A673 (cell line): ENCODE measurements around the gene TTC34. TPM values are rescaled to one million over a fixed set of nuclear protein-coding genes. Genes with fewer than 3 reads are reported as not detected.

Source experiments
- BruUV-seq: library from RNA; stranded (reverse); fragments of 400-500 nt; replicated peaks from 2 replicates; lab custom pipeline; 2021; lab: Mats Ljungman, UMichigan
- CTCF ChIA-PET: fragments of 300-600 bp; sonication (Branson Sonifier 250); formaldehyde crosslinking; loops from one replicate; lab custom pipeline; 2022; ENCODE audit warnings: antibody characterized with exemption; lab: Charles Lee
- POLR2A ChIA-PET: fragments of 300-600 bp; sonication (Branson Sonifier 250); formaldehyde crosslinking; loops from one replicate; lab custom pipeline; 2022; ENCODE audit warnings: antibody characterized with exemption; ENCODE audit not compliant: low non-redundant PET; lab: Charles Lee
- DNase-seq: peaks from one replicate; pipeline ENCODE4 v3.0.0-alpha.2; 2015; ENCODE audit warnings: low spot score
- H3K27ac ChIP-seq: fragments of 200-600 bp; sonication (generic); 2 replicates; pipeline ENCODE4 v1.5.1; 2016; ENCODE audit warnings: mixed run types, low read depth, mild to moderate bottlenecking, mixed read lengths, antibody characterized with exemption, low read length; ENCODE audit not compliant: poor library complexity, severe bottlenecking
- H3K27me3 ChIP-seq: fragments of 200-600 bp; sonication (generic); replicated peaks from 2 replicates; pipeline ENCODE4 v1.6.1; 2017; ENCODE audit warnings: mixed run types, low read depth, mild to moderate bottlenecking, mixed read lengths, antibody characterized with exemption, low read length; ENCODE audit not compliant: insufficient read depth, poor library complexity
- H3K36me3 ChIP-seq: fragments of 200-600 bp; sonication (generic); 2 replicates; pipeline ENCODE4 v1.6.1; 2016; ENCODE audit warnings: mixed run types, mild to moderate bottlenecking, mixed read lengths, antibody characterized with exemption, low read length; ENCODE audit not compliant: insufficient read depth, poor library complexity, severe bottlenecking
- H3K4me1 ChIP-seq: fragments of 200-600 bp; sonication (generic); 2 replicates; pipeline ENCODE4 v1.6.1; 2017; ENCODE audit warnings: mixed run types, mild to moderate bottlenecking, mixed read lengths, antibody characterized with exemption, low read length; ENCODE audit not compliant: insufficient read depth, poor library complexity, severe bottlenecking
- H3K4me3 ChIP-seq: fragments of 200-600 bp; sonication (generic); 2 replicates; pipeline ENCODE4 v1.5.1; 2016; ENCODE audit warnings: low read depth, mixed run types, mild to moderate bottlenecking, mixed read lengths, low read length; ENCODE audit not compliant: poor library complexity, severe bottlenecking
- H3K9me3 ChIP-seq: fragments of 200-600 bp; sonication (generic); 2 replicates; pipeline ENCODE4 v1.6.1; 2016; ENCODE audit warnings: mixed run types, low read depth, mild to moderate bottlenecking, mixed read lengths, antibody characterized with exemption, low read length; ENCODE audit not compliant: poor library complexity, severe bottlenecking
- CTCF ChIP-seq: fragments of 300-800, 200-600 bp; sonication (generic); conservative IDR thresholded peaks from 2 replicates; pipeline ENCODE4 v1.5.1; 2017; ENCODE audit warnings: low read depth, mild to moderate bottlenecking, antibody characterized with exemption, low read length, moderate library complexity, mixed read lengths
- EZH2 ChIP-seq: fragments of 200-600 bp; sonication (generic); IDR thresholded peaks from 2 replicates; pipeline ENCODE4 v1.6.1; 2017; ENCODE audit warnings: borderline replicate concordance, low read depth, mild to moderate bottlenecking, mixed read lengths, antibody characterized with exemption, low read length; ENCODE audit not compliant: poor library complexity, severe bottlenecking
- intact Hi-C: fragments of 100-400 bp; cut with micrococcal nuclease; formaldehyde crosslinking; loops from one replicate; pipeline ENCODE4 v1.10.0; 2022; ENCODE audit not compliant: unreplicated experiment
- total RNA-seq: library from RNA; stranded (reverse); gene quantifications from 2 replicates; pipeline ENCODE4 v1.2.3, GENCODE V29; 2021

TTC34 gene
- total RNA-seq, 1 experiment from 2014 or later: 0.84 TPM

- Histone ChIP-seq H3K4me3 (no peak overlapping the region), H3K27me3 (peaks cover 31% of the 10 kb centered on the region), H3K27ac (no peak overlapping the region), H3K36me3 (no peaks in the 10 kb centered on the region), H3K9me3 (no peaks in the 10 kb centered on the region), H3K4me1 (no peaks in the 10 kb centered on the region)
- DNase-seq: no peak
- no TSS peak for BruUV-seq
- no peak for TF ChIP-seq CTCF
- no peak for TF ChIP-seq EZH2
- intact Hi-C loops: no loop called here
- POLR2A ChIA-PET: no interaction called here
- CTCF ChIA-PET: no interaction called here
Measured at GRCh38 chr1:2835650-2836159, 34.2 kb upstream of the TTC34 start.

- Histone ChIP-seq H3K4me3 (no peak overlapping the region), H3K9me3 (no peaks in the 10 kb centered on the region), H3K4me1 (no peaks in the 10 kb centered on the region), H3K27me3 (peaks cover 31% of the 10 kb centered on the region), H3K27ac (no peak overlapping the region), H3K36me3 (no peaks in the 10 kb centered on the region)
- CTCF ChIA-PET: no interaction called here
- no TSS peak for BruUV-seq
- TF ChIP-seq EZH2: no peak
- no peak for TF ChIP-seq CTCF
- intact Hi-C loops: no loop called here
- no peak for DNase-seq
- POLR2A ChIA-PET: no interaction called here
Measured at GRCh38 chr1:2834741-2835564, 33.5 kb upstream of the TTC34 start.

- Histone ChIP-seq H3K4me3 (no peak overlapping the region), H3K9me3 (no peaks in the 10 kb centered on the region), H3K27me3 (peaks cover 31% of the 10 kb centered on the region), H3K36me3 (no peaks in the 10 kb centered on the region), H3K27ac (no peak overlapping the region), H3K4me1 (no peaks in the 10 kb centered on the region)
- TF ChIP-seq CTCF: no peak
- TF ChIP-seq EZH2: no peak
- no TSS peak for BruUV-seq
- ChIA-PET POLR2A (no interaction called here), CTCF (no interaction called here)
- DNase-seq: no peak
- intact Hi-C loops: no loop called here
Measured at GRCh38 chr1:2834146-2834475, 32.6 kb upstream of the TTC34 start.
